ENCODE data around the gene RIBC1.
"Not testable (repeated sequence)": the region's sequence is repeated elsewhere in the genome, so short reads cannot be mapped to it uniquely, and the experiment has no call there.

Gene RIBC1

DNA sequence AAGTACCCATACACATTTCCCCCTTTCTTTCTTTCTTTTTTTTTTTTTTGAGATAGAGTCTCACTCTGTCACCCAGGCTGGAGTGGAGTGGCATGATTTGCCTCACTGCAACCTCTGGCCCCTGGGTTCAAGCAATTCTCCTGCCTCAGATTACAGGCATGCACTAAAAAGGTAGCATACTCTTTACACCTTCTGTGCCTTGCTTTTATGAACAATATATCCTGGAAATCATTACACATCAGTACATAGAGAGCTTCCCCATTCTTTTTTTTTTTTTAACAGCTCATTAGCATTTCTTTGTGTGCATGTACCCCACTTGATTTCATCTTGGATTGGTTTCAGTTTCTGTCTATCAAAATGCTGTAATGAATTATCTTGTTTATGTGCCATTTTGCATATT lies 30.1 kb downstream of the RIBC1 start:
- DNase-seq (ENCODE audit: low read depth), result no peak
- TF ChIP-seq, protein P1, sequence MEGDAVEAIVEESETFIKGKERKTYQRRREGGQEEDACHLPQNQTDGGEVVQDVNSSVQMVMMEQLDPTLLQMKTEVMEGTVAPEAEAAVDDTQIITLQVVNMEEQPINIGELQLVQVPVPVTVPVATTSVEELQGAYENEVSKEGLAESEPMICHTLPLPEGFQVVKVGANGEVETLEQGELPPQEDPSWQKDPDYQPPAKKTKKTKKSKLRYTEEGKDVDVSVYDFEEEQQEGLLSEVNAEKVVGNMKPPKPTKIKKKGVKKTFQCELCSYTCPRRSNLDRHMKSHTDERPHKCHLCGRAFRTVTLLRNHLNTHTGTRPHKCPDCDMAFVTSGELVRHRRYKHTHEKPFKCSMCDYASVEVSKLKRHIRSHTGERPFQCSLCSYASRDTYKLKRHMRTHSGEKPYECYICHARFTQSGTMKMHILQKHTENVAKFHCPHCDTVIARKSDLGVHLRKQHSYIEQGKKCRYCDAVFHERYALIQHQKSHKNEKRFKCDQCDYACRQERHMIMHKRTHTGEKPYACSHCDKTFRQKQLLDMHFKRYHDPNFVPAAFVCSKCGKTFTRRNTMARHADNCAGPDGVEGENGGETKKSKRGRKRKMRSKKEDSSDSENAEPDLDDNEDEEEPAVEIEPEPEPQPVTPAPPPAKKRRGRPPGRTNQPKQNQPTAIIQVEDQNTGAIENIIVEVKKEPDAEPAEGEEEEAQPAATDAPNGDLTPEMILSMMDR (IDR thresholded peaks at IDR 0.05; ENCODE audit: control insufficient read depth, extremely low read depth, insufficient read depth), result no peak
- no peak overlapping the region for H3K4me3 ChIP-seq (ENCODE audit: low read depth, low read length)

DNA sequence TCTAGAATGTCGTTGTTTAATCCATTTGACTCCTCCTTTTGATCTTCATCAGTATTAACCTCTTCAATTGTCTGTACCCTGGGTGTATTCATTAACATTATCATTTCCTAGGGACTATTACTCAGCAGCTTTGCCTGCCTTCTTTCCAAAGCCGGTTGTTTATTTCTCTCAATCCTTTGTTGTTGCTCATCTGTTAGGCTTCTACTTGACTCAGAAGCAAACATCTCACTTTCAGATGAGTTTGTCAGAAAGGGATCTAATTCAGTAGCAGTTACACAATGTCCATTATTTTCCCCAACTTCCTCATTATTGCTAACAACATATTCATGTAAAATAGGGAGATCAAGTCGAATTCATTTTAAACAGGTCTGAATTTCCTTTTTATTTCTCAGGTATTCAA lies 33.6 kb downstream of the RIBC1 start:
- TF ChIP-seq, protein P1 (IDR thresholded peaks at IDR 0.05; ENCODE audit: control insufficient read depth, extremely low read depth, insufficient read depth), result no peak
- H3K4me3 ChIP-seq (ENCODE audit: low read depth, low read length), result no peak overlapping the region
- no peak for DNase-seq (ENCODE audit: low read depth)

- no peak overlapping the region for H3K4me3 ChIP-seq (ENCODE audit: low read depth, low read length)
- TF ChIP-seq, protein P1 (IDR thresholded peaks at IDR 0.05; ENCODE audit: control insufficient read depth, extremely low read depth, insufficient read depth), result peak; percentile 26; the same call in 1 of the 2 replicates
- no peak for DNase-seq (ENCODE audit: low read depth)
Observed at GRCh38 chrX:53458082-53458481, 35.4 kb downstream of the RIBC1 start.

DNA sequence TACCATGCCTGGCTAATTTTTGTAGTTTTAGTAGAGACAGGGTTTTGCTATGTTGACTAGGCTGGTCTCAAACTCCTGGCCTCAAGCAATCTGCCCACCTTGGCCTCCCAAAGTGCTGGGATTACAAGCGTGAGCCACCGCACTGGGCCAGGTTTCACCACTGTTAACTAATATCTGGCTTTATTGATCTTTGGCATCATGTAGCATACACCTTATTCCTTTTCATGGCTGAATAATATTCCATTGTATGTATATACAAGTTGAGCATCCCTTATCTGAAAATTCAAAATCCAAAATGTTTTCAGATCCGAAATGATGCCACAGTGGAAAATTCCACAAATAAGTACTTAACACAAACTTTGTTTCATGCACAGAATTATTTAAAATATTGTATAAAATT lies 46.0 kb downstream of the RIBC1 start:
- not testable (repeated sequence) for DNase-seq (ENCODE audit: low read depth); H3K4me3 ChIP-seq (ENCODE audit: low read depth, low read length)

DNA sequence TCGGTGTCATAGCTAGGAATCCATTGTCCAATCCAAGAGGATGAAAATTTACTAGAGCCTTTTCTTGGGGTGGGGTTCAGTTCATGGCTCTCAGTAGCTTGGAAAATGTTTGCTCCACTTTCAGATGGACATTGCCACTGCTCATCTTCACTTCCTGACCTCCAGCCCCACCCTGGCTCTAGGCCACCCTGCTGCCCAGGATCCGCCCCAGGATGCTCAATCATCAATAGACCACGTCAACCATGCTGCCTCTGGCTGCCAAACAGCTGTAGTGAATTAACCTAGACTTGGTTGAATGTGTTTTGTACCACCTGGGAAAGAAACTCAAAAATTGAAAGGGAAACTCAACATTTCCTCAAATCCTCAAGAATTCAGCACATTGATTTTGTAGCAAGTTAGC lies 48.7 kb downstream of the RIBC1 start:
- DNase-seq (ENCODE audit: low read depth), result no peak

GRCh38 chrX:53474707-53475106 lies 52.0 kb downstream of the RIBC1 start:
- no peak for DNase-seq (ENCODE audit: low read depth)
- TF ChIP-seq, protein P1 (IDR thresholded peaks at IDR 0.05; ENCODE audit: control insufficient read depth, extremely low read depth, insufficient read depth), result no peak

More for the DNA sequence above, 48.7 kb downstream of the RIBC1 start:
- H3K4me3 ChIP-seq (ENCODE audit: low read depth, low read length), result no peak overlapping the region
- TF ChIP-seq, protein P1 (IDR thresholded peaks at IDR 0.05; ENCODE audit: control insufficient read depth, extremely low read depth, insufficient read depth), result no peak

DNA sequence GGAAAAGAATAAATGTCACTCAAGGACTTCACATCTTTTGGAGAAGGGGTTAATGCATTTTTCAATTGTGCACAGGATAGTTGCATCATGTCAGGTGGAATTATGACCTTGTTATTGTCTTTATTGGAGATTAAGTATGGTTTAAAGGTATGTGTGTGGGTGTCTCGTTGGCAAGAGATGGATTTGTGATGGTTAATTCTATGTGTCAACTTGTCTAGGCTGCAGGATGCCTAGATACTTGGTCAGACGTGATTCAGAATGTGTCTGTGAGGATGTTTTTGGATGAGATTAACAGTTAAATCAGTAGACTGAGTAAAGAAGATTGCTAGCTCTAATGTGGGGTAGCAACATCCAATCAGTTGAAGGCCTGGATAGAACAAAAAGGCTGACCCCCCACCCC lies 53.7 kb downstream of the RIBC1 start:
- H3K4me3 ChIP-seq (ENCODE audit: low read depth, low read length), result no peak overlapping the region
- DNase-seq (ENCODE audit: low read depth), result no peak
- TF ChIP-seq, protein P1 (IDR thresholded peaks at IDR 0.05; ENCODE audit: control insufficient read depth, extremely low read depth, insufficient read depth), result no peak

More at GRCh38 chrX:53474707-53475106, 52.0 kb downstream of the RIBC1 start:
- H3K4me3 ChIP-seq (ENCODE audit: low read depth, low read length), result no peak overlapping the region
